HCT116 (cell line): ENCODE measurements around the gene NCDN. TPM values are rescaled to one million over a fixed set of nuclear protein-coding genes. Genes with fewer than 3 reads are reported as not detected.

ENCODE experiments used
- ATAC-seq: fragments of 200-7000 bp; cut with Tn5 transposase; 2 replicates; pipeline ENCODE4 v1.9.1; 2020; ENCODE audit warnings: mild to moderate bottlenecking, moderate library complexity
- BruUV-seq: library from RNA; stranded (reverse); fragments of 400-500 nt; replicated peaks from 2 replicates; lab custom pipeline; 2021; lab: Mats Ljungman, UMichigan
- CTCF ChIA-PET: fragments of 300-600 bp; sonication (Branson Sonifier 250); formaldehyde crosslinking; loops from one replicate; lab custom pipeline; 2021; ENCODE audit warnings: antibody characterized with exemption; lab: Charles Lee
- POLR2A ChIA-PET: fragments of 300-600, 350-600 bp; sonication (Branson Sonifier 250); formaldehyde crosslinking; loops from one replicate; lab custom pipeline; 2021; ENCODE audit warnings: antibody characterized with exemption; lab: Charles Lee
- RAD21 ChIA-PET, 2 experiments: fragments of 300-600 bp; sonication (Branson Sonifier 250); formaldehyde crosslinking; loops; one replicate each; lab custom pipeline; 2023; ENCODE audit warnings: low total read pairs in 2 of 2; ENCODE audit not compliant: uncharacterized antibody in 2 of 2, unreplicated experiment in 2 of 2, low non-redundant PET in 1 of 2; lab: Charles Lee
- DNase-seq: peaks from one replicate; pipeline ENCODE4 v3.0.0-alpha.2; 2010; ENCODE audit warnings: low read depth, low spot score
- H2AFZ ChIP-seq: fragments of 200-600 bp; shearing (Covaris generic), sonication (generic); 2 replicates; pipeline ENCODE4 v1.6.1; 2017; ENCODE audit warnings: low read depth, mixed run types, mixed read lengths, antibody characterized with exemption, low read length; ENCODE audit not compliant: poor library complexity, severe bottlenecking
- H3K27ac ChIP-seq: 2 replicates; pipeline ENCODE4 v1.5.1; 2012; ENCODE audit warnings: low read depth, low read length
- H3K27me3 ChIP-seq: fragments of 200-600 bp; sonication (generic); 2 replicates; pipeline ENCODE4 v1.6.1; 2016; ENCODE audit warnings: mixed run types, low read length, mixed read lengths; ENCODE audit not compliant: insufficient read depth
- H3K36me3 ChIP-seq, 2 experiments: fragments of 200-500 bp in 1 of 2; fragments of 200-600 bp in 1 of 2; sonication (Bioruptor generic) in 1 of 2; sonication (generic) in 1 of 2; 2 replicates each; pipeline versions ENCODE4 v1.5.1 to v1.6.1; 2014 to 2016; ENCODE audit warnings: low read length in 2 of 2, inconsistent platforms in 1 of 2, mixed read lengths in 1 of 2, mixed run types in 1 of 2; ENCODE audit not compliant: insufficient read depth in 2 of 2, control insufficient read depth in 1 of 2
- H3K4me1 ChIP-seq, 2 experiments: fragments of 200-600 bp in 1 of 2; sonication (generic) in 1 of 2; 2 replicates each; pipeline versions ENCODE4 v1.5.1 to v1.6.1; 2012 to 2017; ENCODE audit warnings: low read length in 2 of 2, inconsistent platforms in 1 of 2, mild to moderate bottlenecking in 1 of 2, mixed read lengths in 1 of 2, mixed run types in 1 of 2, moderate library complexity in 1 of 2; ENCODE audit not compliant: insufficient read depth in 2 of 2, control insufficient read depth in 1 of 2
- H3K4me2 ChIP-seq: fragments of 200-600 bp; sonication (generic); 2 replicates; pipeline ENCODE4 v1.6.1; 2017; ENCODE audit warnings: mixed run types, low read length, mixed read lengths
- H3K4me3 ChIP-seq, 2 experiments: fragments of 200-600 bp in 1 of 2; sonication (generic) in 1 of 2; replicated peaks in 1 of 2; 2 replicates each; pipeline ENCODE4 v1.5.1; 2011 to 2016; ENCODE audit warnings: low read length in 2 of 2, control low read depth in 1 of 2, low read depth in 1 of 2, mild to moderate bottlenecking in 1 of 2, mixed read lengths in 1 of 2, mixed run types in 1 of 2
- H3K79me2 ChIP-seq: fragments of 200-600 bp; sonication (generic); 2 replicates; pipeline ENCODE4 v1.6.1; 2017; ENCODE audit warnings: mild to moderate bottlenecking, mixed run types, low read length, moderate library complexity, mixed read lengths; ENCODE audit not compliant: insufficient read depth
- H3K9ac ChIP-seq: fragments of 200-600 bp; sonication (generic); 2 replicates; pipeline ENCODE4 v1.6.1; 2016; ENCODE audit warnings: low read length, mixed read lengths
- H3K9me2 ChIP-seq: fragments of 200-600 bp; sonication (generic), shearing (Covaris generic); 2 replicates; pipeline ENCODE4 v1.6.1; 2017; ENCODE audit warnings: mixed run types, mild to moderate bottlenecking, moderate library complexity; ENCODE audit not compliant: insufficient read depth
- H3K9me3 ChIP-seq, 2 experiments: fragments of 200-500 bp in 1 of 2; fragments of 200-600 bp in 1 of 2; sonication (Bioruptor generic) in 1 of 2; sonication (generic) in 1 of 2; 2 replicates each; pipeline ENCODE4 v1.6.1; 2014 to 2017; ENCODE audit warnings: low read length in 2 of 2, mixed read lengths in 2 of 2, inconsistent platforms in 1 of 2, low read depth in 1 of 2, mild to moderate bottlenecking in 1 of 2, mixed run types in 1 of 2, moderate library complexity in 1 of 2; ENCODE audit not compliant: control insufficient read depth in 1 of 2, insufficient read depth in 1 of 2
- H4K20me1 ChIP-seq: fragments of 200-600 bp; sonication (generic), shearing (Covaris generic); 2 replicates; pipeline ENCODE4 v1.6.1; 2017; ENCODE audit warnings: mixed run types, mild to moderate bottlenecking, moderate library complexity; ENCODE audit not compliant: insufficient read depth
- CEBPB ChIP-seq: IDR thresholded peaks from 2 replicates; pipeline ENCODE4 v1.6.1; 2012; ENCODE audit warnings: low read depth
- EGR1 ChIP-seq: IDR thresholded peaks from 2 replicates; pipeline ENCODE4 v1.6.1; 2012; ENCODE audit warnings: low read depth
- FOSL1 ChIP-seq: IDR thresholded peaks from 2 replicates; pipeline ENCODE4 v1.6.1; 2012; ENCODE audit warnings: low read depth
- RAD21 ChIP-seq: IDR thresholded peaks from 2 replicates; pipeline ENCODE4 v1.6.1; 2012; ENCODE audit warnings: low read depth, mild to moderate bottlenecking
- SRF ChIP-seq: IDR thresholded peaks from 2 replicates; pipeline ENCODE4 v1.6.1; 2012; ENCODE audit warnings: low read depth
- TCF7L2 ChIP-seq: IDR thresholded peaks from 2 replicates; pipeline ENCODE4 v1.7.0; 2011; ENCODE audit warnings: borderline replicate concordance, inconsistent platforms; ENCODE audit not compliant: insufficient read depth, insufficient read length; ENCODE audit errors: extremely low read depth
- YY1 ChIP-seq: IDR thresholded peaks from 2 replicates; pipeline ENCODE4 v1.6.1; 2011; ENCODE audit warnings: low read length, low read depth, moderate library complexity, mild to moderate bottlenecking; ENCODE audit not compliant: insufficient replicate concordance; ENCODE audit errors: extremely low read depth
- ZFX ChIP-seq: fragments of 450-650 bp; IDR thresholded peaks from 2 replicates; pipeline ENCODE4 v1.6.1; 2017
- intact Hi-C: fragments of 100-400 bp; cut with micrococcal nuclease; formaldehyde crosslinking; loops from 2 replicates; pipeline ENCODE4 v1.10.0; 2022
- total RNA-seq: library from RNA; stranded (reverse); gene quantifications from one replicate; pipeline ENCODE4 v1.2.1, GENCODE V29; 2021; ENCODE audit not compliant: unreplicated experiment

NCDN gene
- total RNA-seq, 1 experiment from 2014 or later, result 24.5 TPM

DNA sequence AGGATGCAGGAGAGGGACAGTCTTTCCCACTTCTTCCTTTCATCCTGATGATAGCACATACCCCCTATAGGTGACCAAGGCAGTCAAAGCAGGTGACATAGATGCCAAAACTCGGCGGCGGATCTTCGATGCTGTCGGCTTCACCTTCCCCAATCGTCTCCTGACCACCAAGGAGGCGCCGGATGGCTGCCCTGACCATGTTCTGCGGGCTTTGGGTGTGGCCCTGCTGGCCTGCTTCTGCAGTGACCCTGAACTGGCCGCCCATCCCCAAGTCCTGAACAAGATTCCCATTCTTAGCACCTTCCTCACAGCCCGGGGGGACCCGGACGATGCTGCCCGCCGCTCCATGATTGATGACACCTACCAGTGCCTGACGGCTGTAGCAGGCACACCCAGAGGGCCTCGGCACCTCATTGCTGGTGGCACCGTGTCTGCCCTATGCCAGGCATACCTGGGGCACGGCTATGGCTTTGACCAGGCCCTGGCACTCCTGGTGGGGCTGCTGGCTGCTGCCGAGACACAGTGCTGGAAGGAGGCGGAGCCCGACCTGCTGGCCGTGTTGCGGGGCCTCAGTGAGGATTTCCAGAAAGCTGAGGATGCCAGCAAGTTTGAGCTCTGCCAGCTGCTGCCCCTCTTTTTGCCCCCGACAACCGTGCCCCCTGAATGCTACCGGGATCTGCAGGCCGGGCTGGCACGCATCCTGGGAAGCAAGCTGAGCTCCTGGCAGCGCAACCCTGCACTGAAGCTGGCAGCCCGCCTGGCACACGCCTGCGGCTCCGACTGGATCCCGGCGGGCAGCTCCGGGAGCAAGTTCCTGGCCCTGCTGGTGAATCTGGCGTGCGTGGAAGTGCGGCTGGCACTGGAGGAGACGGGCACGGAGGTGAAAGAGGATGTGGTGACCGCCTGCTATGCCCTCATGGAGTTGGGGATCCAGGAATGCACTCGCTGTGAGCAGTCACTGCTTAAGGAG, 2.9 kb downstream of the NCDN start:
- no peaks in the 10 kb centered on the region for H3K9me2 ChIP-seq
- ATAC-seq (no peak), DNase-seq (no peak)
- BruUV-seq, result no TSS peak
- ChIA-PET POLR2A (no interaction called here), RAD21 (no interaction called here), CTCF (no interaction called here)
- peaks cover 4 to 7% of the 10 kb centered on the region in 2 experiments; a peak in 3 of 4 replicates for H3K36me3 ChIP-seq
- no peak overlapping the region for H2AFZ ChIP-seq
- no peak overlapping the region for H3K4me3 ChIP-seq
- H4K20me1 ChIP-seq, result no peaks in the 10 kb centered on the region
- no peaks in the 10 kb centered on the region for H3K9me3 ChIP-seq
- H3K79me2 ChIP-seq, result peaks cover 29% of the 10 kb centered on the region
- no peak for TF ChIP-seq TCF7L2
- TF ChIP-seq ZFX, result no peak
- TF ChIP-seq SRF, result no peak
- TF ChIP-seq RAD21, result no peak
- no peak for TF ChIP-seq EGR1
- no peak for TF ChIP-seq FOSL1
- TF ChIP-seq CEBPB, result no peak
- TF ChIP-seq YY1, result no peak
- peaks cover 8 to 19% of the 10 kb centered on the region in 2 experiments; a peak in 3 of 4 replicates for H3K4me1 ChIP-seq
- H3K27ac ChIP-seq, result no peak overlapping the region; the same call in 1 of the 2 replicates
- H3K4me2 ChIP-seq, result no peak overlapping the region
- no peaks in the 10 kb centered on the region for H3K27me3 ChIP-seq
- intact Hi-C loops, result no loop called here
- no peak overlapping the region for H3K9ac ChIP-seq
